Measurements from ENCODE around the gene ROBO4.

ROBO4 gene

DNA sequence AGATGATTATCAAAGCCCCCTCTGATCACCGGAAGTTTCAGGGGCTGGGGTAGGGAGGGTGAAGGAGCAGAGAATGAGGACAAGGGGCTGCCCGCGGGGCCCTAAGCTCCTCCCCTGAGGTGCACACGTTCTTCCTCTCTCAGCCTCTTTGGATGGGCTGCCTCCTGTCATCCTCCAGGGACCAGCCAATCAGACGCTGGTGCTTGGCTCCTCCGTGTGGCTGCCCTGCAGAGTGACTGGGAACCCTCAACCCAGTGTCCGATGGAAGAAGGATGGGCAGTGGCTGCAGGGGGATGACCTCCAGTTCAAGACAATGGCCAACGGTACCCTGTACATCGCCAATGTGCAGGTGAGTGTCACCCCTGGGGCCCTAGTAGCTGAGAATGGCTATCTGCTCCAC lies 24.9 kb downstream of the ROBO4 start:
- no peak for DNase-seq

DNA sequence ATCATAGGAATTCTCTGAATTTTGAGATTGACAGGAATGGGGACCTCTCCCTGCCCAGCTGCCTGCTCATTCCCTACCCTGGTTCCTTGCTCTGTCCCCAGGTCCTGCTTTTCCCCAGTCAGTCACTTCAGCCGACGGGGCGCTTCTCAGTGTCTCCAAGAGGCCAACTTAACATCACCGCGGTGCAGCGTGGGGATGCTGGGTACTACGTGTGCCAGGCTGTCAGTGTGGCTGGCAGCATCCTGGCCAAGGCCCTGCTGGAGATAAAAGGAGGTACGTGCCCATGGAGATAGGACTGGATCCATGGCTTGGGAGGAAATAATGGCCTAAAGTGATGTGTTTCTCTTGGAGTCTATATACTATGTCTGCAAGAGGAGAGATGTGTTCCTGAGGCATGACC lies 25.4 kb downstream of the ROBO4 start:
- no peak for DNase-seq

GRCh38 chr11:124870430-124870829 lies 27.2 kb downstream of the ROBO4 start:
- DNase-seq, result no peak

GRCh38 chr11:124869856-124870387 lies 27.7 kb downstream of the ROBO4 start:
- no peak for DNase-seq

DNA sequence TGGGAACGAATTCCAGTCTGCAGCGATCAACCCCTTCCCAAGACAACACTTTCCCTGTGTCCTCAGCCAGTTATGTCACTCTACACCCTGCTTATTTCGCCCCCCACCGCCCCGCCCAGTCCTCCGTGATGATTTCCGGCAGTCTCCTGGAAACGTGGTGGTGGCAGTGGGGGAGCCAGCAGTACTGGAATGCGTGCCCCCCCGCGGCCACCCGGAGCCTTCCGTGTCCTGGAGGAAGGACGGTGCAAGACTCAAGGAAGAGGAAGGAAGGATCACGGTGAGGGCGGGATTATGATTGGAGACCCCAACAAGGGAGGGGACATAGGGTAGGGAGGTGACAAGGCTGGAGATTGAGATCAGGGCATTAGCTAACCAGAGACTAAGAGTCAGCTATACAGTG lies 28.3 kb downstream of the ROBO4 start:
- no peak for DNase-seq

DNA sequence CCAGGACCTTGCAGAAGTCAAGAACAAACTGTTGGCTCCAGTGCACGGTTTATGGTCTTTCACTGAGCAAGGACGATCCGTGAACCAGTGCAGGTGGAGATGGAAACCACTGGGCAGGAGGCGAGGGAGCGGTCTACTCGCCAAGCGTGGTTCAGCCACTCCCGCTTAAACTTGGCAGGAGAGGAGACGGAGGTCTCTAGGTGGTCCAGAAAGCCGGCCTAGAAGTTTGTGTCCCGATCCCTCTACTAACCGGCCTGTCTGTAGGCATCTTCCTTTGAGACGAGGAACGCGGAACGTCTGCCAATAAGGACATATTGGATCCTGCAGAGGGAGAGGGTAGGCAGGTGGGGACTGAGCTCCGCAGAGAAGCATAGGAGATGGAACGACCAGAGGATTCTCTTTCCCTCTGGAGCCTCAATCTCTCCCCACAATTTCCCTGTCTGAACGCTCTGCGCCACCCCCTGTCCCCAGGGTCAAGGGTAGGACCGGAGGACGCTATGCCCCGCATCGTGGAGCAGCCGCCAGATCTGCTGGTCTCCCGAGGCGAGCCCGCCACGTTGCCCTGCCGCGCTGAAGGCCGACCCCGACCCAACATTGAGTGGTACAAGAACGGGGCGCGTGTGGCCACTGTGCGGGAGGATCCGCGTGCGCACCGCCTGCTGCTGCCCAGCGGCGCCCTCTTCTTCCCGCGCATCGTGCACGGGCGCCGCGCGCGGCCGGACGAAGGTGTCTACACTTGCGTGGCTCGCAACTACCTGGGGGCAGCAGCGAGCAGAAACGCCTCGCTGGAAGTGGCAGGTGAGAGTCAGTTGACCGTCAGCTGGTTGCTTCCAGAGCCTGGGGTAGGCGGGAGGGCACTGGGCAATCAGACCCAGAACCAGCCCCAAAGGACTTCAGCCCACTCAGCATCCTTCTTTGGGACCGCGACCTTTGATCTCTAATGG lies 29.1 kb downstream of the ROBO4 start:
- DNase-seq, result no peak

GRCh38 chr11:124867700-124868099 lies 30.0 kb downstream of the ROBO4 start:
- DNase-seq, result no peak

DNA sequence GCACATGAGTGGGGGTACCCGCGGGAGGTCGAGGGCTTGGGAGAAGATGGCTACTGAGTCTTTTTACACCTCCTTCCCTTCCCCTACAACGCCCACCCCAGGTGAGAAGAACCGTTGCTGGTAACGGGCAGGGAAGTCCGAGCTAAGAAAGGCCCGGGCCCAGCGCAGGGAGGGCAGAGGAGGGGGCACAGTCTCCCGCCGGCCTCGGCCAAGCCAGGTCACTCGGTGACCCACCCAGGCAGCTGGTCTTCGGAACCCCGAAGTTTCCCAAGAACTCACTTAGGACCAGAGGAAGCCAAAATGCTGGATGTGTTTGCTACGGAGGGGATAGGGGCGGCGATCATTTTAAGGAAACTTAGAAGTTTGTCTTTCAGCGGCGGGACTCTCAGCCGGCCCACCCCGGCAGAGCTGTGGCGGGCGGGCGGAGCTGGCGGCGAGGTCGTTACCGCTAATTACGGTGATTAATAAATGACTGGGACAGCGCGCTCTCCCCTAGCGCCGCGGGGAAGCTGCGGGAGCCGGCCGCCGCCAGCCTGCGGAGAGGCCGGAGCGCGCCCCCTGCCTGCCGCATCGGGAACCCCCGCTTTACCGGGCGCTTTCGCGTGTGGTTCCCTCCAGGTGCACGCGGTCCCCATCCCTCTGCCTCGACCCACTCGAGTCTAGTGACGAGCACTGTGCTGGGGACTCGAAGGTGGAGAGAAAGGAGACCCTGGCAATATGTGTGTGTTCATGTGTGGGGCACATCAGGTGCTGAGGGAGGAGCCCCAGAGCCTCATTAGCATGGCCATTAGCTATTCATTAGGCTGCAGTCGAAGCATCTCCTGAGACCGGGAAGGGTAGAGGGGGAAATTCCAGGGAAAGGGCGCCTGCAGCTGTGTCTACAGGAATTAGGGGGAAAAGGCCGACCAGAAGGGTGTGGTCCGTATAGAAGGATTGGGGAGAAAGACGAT lies 31.5 kb downstream of the ROBO4 start:
- no peak for DNase-seq

DNA sequence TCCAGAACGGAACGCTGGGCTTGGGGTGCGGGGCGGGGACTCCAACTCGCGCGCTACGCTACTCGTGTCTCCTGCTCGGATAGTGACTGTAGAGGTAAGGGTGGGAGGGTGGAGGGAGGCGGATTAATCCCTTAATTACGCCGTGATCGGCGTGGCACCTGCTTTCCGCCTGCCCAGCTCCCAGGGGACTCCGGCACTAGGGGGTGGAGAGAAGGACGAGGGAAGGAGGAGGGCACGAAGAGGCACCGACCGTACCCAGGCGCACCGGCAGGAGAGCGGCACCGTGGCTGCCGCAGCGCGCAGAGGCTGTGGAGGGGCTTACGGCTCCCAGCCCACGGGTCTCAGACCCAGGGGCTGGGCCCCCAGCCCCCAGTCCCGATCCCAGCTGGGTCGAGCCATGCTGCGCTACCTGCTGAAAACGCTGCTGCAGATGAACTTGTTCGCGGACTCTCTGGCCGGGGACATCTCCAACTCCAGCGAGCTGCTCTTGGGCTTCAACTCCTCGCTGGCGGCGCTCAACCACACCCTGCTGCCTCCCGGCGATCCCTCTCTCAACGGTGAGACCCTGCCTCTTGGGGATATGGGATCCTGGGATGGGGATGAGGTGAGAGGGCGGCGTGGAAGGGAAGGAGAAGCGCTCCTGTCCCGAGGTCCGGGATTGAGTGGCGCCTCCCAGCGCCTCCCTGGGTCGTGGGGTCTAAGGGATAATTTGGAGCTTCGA lies 32.3 kb downstream of the ROBO4 start, which contains the start of gene ROBO3:
Gene ROBO3, plus strand, starts transcription at position 252 of the 721 bp plus-strand sequence. Its CDS starts 146 bp downstream, at position 398.
- no peak for DNase-seq

DNA sequence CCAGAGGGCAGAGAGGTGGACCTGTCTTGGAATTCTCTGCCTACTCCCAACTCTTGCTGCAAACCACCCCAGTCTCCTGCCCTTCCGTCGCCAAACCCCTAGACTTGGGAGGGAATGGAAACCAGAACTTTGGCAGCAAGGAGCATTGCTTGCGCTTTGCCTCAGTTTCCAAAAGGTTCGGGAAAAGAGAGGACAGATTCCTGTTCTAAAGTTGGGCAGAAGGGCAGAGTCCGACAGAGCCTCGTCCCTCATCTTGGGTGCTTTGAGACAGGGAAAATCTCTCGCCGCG lies 32.8 kb downstream of the ROBO4 start:
- no peak for DNase-seq

DNA sequence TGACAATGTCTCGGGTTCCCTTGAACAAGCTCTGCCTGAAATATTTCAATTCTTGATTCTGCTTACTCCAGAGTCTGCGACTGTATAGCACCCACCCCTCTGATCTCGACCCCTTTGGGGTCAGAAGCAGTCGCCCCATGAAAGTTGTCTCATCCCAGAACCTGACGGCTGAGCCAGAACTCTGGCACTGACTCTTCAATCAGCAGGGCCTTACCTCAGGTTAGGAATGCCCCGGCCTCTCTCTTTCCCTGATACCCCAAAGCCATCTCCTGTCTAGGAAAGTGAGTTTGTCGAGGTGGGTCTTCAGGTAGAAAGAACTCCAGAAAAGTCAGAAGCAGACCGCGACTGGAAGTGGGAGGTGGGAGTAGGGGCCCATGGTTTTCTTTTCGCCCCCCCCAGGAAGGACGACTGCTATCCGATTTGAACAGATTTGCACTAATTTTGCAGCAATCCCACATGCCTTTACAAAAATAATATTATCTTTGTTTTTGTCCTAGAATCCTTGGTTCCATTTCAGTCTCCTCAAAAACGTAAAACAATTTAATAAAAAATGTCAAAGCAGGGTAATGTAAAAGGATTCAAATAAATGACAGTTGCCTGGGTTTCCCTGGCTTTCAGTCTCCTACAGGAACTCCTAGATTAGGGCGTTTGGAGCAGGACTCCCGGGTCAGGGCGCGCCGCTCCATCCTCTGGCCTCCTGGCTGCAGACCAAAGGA lies 33.3 kb downstream of the ROBO4 start:
- DNase-seq, result no peak

GRCh38 chr11:124863826-124864165 lies 33.9 kb downstream of the ROBO4 start:
- DNase-seq, result no peak

DNA sequence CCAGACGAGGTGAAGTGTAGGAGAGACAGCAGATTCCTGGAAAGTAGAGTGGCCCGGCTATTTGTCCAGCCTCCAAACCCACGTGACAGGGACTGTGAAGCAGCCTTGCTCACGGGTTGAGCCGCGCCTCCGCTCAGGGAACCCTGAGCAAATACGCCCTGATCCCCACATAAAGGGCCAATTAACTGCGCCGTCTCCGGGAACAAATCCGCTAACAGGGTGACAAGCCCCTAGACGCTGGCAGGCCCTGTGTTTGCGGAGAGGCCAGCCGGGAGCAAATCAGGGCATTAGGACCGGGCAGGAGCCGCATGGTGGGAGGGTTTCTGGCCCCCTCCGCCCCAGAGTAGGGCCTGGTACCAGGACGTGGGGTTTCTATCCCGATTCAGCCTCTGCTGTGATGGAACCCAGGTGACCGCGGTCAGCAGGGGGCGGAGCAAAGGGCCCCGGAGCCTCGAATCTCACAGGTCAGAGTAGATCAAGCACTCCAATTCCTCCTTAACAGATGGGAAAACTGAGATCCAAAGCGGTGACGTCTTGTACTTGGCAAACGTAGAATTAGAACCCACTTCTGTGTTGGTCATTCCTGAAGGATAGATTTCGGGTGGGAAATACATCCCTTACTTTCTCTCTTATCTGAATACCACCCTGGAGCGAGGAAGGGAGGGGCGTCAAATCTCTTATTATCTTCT lies 34.4 kb downstream of the ROBO4 start:
- DNase-seq, result no peak

- DNase-seq, result no peak
Measured at GRCh38 chr11:124861670-124862069, 36.0 kb downstream of the ROBO4 start.

- no peak for DNase-seq
Measured at GRCh38 chr11:124859171-124859570, 38.5 kb downstream of the ROBO4 start.

DNA sequence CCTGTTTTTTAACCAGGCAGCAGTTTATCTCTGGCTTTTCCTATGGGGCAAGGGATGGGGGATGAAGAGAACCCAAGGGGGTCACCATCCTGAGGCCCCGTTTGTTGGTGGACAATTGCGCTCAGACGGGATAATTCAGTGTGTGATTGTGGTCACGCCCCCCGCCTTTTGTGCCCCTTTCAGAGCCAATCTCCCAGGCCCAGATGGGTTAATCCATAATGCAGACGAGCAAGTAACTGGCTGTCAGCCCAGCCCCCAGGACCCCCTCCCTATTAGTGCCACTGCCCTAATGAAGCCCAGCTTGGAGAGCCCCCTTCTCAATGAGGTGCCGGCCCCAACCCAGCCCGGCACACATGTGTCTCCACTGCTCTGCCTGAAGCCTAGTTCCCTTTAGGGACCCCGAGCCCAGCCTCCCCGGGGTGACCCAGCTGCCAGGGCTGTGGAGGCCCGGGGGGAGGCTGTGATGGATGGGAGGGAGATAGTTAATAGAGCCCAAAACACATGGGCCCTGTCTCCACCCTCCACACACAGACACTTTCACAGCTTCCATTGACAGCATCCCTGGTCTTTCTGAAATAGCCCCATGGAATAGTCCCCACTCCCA lies 51.5 kb downstream of the ROBO4 start:
- no peak for DNase-seq

- DNase-seq, result no peak
Measured at GRCh38 chr11:124844664-124845079, 53.0 kb downstream of the ROBO4 start.

GRCh38 chr11:124843616-124843910 lies 54.1 kb downstream of the ROBO4 start:
- no peak for DNase-seq

GRCh38 chr11:124842305-124842704 lies 55.4 kb downstream of the ROBO4 start:
- no peak for DNase-seq

DNA sequence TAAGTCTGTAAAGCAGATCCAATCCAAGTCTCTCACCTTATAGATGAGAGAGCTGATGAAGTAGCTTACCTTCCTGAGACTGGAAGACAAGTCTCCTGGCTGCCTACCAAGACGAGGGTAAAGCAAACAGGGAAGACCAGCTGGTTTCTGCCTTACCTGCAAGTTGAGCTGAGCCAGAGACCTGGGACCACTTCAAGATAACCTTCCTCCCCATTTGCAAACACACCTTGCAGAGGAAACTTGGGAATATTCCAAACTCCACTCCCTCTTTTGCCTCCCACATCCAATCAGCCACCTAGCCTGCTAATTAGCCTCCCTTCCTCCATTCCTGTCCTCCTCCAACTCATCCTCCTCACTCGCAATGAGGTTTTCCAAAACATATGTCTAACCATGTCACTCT lies 55.8 kb downstream of the ROBO4 start:
- no peak for DNase-seq

DNA sequence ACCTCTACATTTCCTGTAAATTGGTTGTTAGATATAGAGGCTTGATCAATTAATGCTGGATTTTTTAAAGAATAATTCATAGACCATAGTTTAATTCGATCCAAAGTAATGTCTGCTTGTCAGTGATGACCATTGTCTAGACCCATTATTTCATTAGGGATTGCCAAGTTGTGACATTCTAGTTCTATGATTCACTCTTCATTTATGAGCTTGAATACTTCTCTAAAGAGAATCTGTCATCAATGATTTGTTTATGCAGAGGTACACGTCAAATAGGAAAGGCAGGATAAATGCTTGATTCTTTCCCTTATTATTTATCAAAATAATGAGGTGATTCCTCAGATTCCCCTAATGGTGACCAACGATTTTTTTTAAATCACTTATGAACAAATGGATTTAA lies 56.5 kb downstream of the ROBO4 start:
- no peak for DNase-seq
